D341Med (cell line): ENCODE results near the gene UBA3.
A peak's percentile ranks its signal among the peaks of the same experiment; 100 is the strongest.

Source experiments
- DNase-seq: peaks from one replicate; pipeline ENCODE4 v3.0.0; 2012; ENCODE audit warnings: low spot score

UBA3 gene

GRCh38 chr3:69065318-69065964 is 14.7 kb downstream of the UBA3 start:
- DNase-seq: no peak

GRCh38 chr3:69063636-69064035 is 16.5 kb downstream of the UBA3 start:
- DNase-seq: no peak

- DNase-seq: no peak
Measured at GRCh38 chr3:69059688-69060087, 20.5 kb downstream of the UBA3 start.

- no peak for DNase-seq
Measured at GRCh38 chr3:69058947-69059224, 21.3 kb downstream of the UBA3 start.

GRCh38 chr3:69058180-69058946 is 21.8 kb downstream of the UBA3 start:
- DNase-seq: no peak

GRCh38 chr3:69052472-69052898 is 27.7 kb downstream of the UBA3 start:
- peak; percentile 14 for DNase-seq

- DNase-seq: peak; percentile 96
Measured at GRCh38 chr3:69051756-69052471, 28.3 kb downstream of the UBA3 start, which contains the start of gene TMF1. Gene TMF1 (minus strand): TSS chr3:69052333. CDS start chr3:69052086, 247 bp downstream.

GRCh38 chr3:69048990-69049389 is 31.2 kb downstream of the UBA3 start:
- DNase-seq: no peak

GRCh38 chr3:69044608-69045007 is 35.6 kb downstream of the UBA3 start:
- no peak for DNase-seq

GRCh38 chr3:69033470-69033869 is 46.7 kb downstream of the UBA3 start:
- no peak for DNase-seq

- DNase-seq: no peak
Measured at GRCh38 chr3:69032737-69033136, 47.4 kb downstream of the UBA3 start.

GRCh38 chr3:69032142-69032541 is 48.0 kb downstream of the UBA3 start:
- DNase-seq: no peak

- no peak for DNase-seq
Measured at GRCh38 chr3:69031635-69032034, 48.5 kb downstream of the UBA3 start.

- no peak for DNase-seq
Measured at GRCh38 chr3:69020857-69021256, 59.3 kb downstream of the UBA3 start.

- DNase-seq: no peak
Measured at GRCh38 chr3:69020424-69020823, 59.7 kb downstream of the UBA3 start.

GRCh38 chr3:69016901-69017300 is 63.3 kb downstream of the UBA3 start:
- no peak for DNase-seq

- DNase-seq: no peak
Measured at GRCh38 chr3:69016102-69016501, 64.1 kb downstream of the UBA3 start.

GRCh38 chr3:69014022-69014580 is 66.1 kb downstream of the UBA3 start:
- DNase-seq: no peak

- peak; percentile 94 for DNase-seq
Measured at GRCh38 chr3:69013253-69014021, 66.7 kb downstream of the UBA3 start, which contains the start of gene EOGT. Gene EOGT (minus strand): TSS chr3:69013684. CDS start chr3:69009846, 3,838 bp downstream.

GRCh38 chr3:69012800-69013252 is 67.3 kb downstream of the UBA3 start:
- no peak for DNase-seq

GRCh38 chr3:69012100-69012799 is 67.9 kb downstream of the UBA3 start:
- DNase-seq: peak; percentile 62
